ENCODE results near the gene PLAGL1. TPM values are rescaled to one million over a fixed set of nuclear protein-coding genes. Genes with fewer than 3 reads are reported as not detected.

Gene PLAGL1
- total and polyA plus RNA-seq, 2 of the 13 experiments (the other 11 are each of a cell fraction or from before 2014, with no cell fraction given): 0.60 to 2.3 TPM

DNA sequence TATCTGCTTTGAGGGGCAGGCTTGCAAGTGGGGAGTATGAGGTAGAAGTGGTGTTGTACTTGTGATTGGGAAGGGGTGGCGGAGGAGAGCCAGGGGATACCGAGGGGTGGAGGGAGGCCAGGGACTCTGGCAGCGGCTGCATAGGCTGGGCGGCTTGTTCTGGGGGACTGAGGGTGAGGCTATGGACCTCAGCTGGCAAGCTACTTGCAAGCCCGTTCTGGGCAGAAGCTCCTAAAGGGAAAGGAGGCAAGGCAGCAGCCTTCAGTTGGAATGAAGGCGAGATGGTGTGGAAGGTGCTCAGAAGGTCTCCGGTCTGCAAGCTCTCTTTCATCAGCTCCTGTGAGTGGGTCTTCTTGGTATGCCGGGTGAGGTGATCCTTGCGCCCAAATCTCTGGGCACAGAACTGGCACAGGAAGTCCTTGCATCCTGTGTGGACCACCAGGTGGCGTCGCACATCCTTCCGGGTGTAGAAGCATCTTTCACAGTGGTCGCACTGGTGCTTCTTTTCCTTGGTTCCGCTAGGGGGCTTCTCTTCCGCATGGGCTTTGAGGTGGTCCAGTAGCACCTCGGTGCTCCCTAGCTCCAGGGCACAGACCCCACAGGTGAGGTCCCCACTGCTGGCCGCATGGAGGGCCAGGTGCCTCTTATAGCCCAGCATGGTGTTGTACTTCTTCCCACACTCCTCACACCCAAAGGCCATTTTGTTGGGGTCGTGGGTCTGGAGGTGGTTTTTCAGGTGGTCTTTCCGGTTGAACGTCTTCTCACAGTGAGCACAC, 66.0 kb downstream of the PLAGL1 start (continued):
- TF ChIP-seq, protein P1, sequence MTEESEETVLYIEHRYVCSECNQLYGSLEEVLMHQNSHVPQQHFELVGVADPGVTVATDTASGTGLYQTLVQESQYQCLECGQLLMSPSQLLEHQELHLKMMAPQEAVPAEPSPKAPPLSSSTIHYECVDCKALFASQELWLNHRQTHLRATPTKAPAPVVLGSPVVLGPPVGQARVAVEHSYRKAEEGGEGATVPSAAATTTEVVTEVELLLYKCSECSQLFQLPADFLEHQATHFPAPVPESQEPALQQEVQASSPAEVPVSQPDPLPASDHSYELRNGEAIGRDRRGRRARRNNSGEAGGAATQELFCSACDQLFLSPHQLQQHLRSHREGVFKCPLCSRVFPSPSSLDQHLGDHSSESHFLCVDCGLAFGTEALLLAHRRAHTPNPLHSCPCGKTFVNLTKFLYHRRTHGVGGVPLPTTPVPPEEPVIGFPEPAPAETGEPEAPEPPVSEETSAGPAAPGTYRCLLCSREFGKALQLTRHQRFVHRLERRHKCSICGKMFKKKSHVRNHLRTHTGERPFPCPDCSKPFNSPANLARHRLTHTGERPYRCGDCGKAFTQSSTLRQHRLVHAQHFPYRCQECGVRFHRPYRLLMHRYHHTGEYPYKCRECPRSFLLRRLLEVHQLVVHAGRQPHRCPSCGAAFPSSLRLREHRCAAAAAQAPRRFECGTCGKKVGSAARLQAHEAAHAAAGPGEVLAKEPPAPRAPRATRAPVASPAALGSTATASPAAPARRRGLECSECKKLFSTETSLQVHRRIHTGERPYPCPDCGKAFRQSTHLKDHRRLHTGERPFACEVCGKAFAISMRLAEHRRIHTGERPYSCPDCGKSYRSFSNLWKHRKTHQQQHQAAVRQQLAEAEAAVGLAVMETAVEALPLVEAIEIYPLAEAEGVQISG (CRISPR knock-in tag; IDR thresholded peaks at IDR 0.05): peak; percentile 57
- no peak for TF ChIP-seq ZNF709 (CRISPR knock-in tag; IDR thresholded peaks at IDR 0.05)
- TF ChIP-seq RNF2 (conservative IDR thresholded peaks at IDR 0.05; ENCODE audit: low read depth): 0 out of 2 replicates have a peak, but pooled peaks have one; percentile 22
- TF ChIP-seq, protein P2, sequence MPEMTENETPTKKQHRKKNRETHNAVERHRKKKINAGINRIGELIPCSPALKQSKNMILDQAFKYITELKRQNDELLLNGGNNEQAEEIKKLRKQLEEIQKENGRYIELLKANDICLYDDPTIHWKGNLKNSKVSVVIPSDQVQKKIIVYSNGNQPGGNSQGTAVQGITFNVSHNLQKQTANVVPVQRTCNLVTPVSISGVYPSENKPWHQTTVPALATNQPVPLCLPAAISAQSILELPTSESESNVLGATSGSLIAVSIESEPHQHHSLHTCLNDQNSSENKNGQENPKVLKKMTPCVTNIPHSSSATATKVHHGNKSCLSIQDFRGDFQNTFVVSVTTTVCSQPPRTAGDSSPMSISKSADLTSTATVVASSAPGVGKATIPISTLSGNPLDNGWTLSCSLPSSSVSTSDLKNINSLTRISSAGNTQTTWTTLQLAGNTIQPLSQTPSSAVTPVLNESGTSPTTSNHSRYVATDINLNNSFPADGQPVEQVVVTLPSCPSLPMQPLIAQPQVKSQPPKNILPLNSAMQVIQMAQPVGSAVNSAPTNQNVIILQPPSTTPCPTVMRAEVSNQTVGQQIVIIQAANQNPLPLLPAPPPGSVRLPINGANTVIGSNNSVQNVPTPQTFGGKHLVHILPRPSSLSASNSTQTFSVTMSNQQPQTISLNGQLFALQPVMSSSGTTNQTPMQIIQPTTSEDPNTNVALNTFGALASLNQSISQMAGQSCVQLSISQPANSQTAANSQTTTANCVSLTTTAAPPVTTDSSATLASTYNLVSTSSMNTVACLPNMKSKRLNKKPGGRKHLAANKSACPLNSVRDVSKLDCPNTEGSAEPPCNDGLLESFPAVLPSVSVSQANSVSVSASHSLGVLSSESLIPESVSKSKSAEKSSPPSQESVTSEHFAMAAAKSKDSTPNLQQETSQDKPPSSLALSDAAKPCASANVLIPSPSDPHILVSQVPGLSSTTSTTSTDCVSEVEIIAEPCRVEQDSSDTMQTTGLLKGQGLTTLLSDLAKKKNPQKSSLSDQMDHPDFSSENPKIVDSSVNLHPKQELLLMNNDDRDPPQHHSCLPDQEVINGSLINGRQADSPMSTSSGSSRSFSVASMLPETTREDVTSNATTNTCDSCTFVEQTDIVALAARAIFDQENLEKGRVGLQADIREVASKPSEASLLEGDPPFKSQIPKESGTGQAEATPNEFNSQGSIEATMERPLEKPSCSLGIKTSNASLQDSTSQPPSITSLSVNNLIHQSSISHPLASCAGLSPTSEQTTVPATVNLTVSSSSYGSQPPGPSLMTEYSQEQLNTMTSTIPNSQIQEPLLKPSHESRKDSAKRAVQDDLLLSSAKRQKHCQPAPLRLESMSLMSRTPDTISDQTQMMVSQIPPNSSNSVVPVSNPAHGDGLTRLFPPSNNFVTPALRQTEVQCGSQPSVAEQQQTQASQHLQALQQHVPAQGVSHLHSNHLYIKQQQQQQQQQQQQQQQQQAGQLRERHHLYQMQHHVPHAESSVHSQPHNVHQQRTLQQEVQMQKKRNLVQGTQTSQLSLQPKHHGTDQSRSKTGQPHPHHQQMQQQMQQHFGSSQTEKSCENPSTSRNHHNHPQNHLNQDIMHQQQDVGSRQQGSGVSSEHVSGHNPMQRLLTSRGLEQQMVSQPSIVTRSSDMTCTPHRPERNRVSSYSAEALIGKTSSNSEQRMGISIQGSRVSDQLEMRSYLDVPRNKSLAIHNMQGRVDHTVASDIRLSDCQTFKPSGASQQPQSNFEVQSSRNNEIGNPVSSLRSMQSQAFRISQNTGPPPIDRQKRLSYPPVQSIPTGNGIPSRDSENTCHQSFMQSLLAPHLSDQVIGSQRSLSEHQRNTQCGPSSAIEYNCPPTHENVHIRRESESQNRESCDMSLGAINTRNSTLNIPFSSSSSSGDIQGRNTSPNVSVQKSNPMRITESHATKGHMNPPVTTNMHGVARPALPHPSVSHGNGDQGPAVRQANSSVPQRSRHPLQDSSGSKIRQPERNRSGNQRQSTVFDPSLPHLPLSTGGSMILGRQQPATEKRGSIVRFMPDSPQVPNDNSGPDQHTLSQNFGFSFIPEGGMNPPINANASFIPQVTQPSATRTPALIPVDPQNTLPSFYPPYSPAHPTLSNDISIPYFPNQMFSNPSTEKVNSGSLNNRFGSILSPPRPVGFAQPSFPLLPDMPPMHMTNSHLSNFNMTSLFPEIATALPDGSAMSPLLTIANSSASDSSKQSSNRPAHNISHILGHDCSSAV (CRISPR knock-in tag; IDR thresholded peaks at IDR 0.05; ENCODE audit: borderline replicate concordance): no peak
- no peak for TF ChIP-seq ZBTB8A (CRISPR knock-in tag; IDR thresholded peaks at IDR 0.05; ENCODE audit: borderline replicate concordance, low read depth)
- no peak for TF ChIP-seq FOXA1 (IDR thresholded peaks at IDR 0.05)
- TF ChIP-seq FOXA1 (CRISPR knock-in tag; IDR thresholded peaks at IDR 0.05): no peak
- no peak for TF ChIP-seq CBX2 (IDR thresholded peaks at IDR 0.05; ENCODE audit: low read depth, low read length)
- no peak for TF ChIP-seq CBX2 (CRISPR knock-in tag; IDR thresholded peaks at IDR 0.05; ENCODE audit: low read depth)
- TF ChIP-seq NFKB2 (CRISPR knock-in tag; IDR thresholded peaks at IDR 0.05; ENCODE audit: borderline replicate concordance): peak; percentile 33; the same call in 1 of the 2 replicates
- TF ChIP-seq ZNF672 (CRISPR knock-in tag; IDR thresholded peaks at IDR 0.05): no peak
- TF ChIP-seq, protein P3, sequence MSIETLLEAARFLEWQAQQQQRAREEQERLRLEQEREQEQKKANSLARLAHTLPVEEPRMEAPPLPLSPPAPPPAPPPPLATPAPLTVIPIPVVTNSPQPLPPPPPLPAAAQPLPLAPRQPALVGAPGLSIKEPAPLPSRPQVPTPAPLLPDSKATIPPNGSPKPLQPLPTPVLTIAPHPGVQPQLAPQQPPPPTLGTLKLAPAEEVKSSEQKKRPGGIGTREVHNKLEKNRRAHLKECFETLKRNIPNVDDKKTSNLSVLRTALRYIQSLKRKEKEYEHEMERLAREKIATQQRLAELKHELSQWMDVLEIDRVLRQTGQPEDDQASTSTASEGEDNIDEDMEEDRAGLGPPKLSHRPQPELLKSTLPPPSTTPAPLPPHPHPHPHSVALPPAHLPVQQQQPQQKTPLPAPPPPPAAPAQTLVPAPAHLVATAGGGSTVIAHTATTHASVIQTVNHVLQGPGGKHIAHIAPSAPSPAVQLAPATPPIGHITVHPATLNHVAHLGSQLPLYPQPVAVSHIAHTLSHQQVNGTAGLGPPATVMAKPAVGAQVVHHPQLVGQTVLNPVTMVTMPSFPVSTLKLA (IDR thresholded peaks at IDR 0.05): no peak
- TF ChIP-seq, protein P4, sequence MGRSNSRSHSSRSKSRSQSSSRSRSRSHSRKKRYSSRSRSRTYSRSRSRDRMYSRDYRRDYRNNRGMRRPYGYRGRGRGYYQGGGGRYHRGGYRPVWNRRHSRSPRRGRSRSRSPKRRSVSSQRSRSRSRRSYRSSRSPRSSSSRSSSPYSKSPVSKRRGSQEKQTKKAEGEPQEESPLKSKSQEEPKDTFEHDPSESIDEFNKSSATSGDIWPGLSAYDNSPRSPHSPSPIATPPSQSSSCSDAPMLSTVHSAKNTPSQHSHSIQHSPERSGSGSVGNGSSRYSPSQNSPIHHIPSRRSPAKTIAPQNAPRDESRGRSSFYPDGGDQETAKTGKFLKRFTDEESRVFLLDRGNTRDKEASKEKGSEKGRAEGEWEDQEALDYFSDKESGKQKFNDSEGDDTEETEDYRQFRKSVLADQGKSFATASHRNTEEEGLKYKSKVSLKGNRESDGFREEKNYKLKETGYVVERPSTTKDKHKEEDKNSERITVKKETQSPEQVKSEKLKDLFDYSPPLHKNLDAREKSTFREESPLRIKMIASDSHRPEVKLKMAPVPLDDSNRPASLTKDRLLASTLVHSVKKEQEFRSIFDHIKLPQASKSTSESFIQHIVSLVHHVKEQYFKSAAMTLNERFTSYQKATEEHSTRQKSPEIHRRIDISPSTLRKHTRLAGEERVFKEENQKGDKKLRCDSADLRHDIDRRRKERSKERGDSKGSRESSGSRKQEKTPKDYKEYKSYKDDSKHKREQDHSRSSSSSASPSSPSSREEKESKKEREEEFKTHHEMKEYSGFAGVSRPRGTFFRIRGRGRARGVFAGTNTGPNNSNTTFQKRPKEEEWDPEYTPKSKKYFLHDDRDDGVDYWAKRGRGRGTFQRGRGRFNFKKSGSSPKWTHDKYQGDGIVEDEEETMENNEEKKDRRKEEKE (IDR thresholded peaks at IDR 0.05): no peak
